SK-N-SH (cell line): ENCODE data around the gene FLAD1. TPM values are rescaled to one million over a fixed set of nuclear protein-coding genes. Genes with fewer than 3 reads are reported as not detected.
A peak's percentile ranks its signal among the peaks of the same experiment; 100 is the strongest.

Source experiments
- CTCF ChIA-PET: fragments of 300-600, 350-600 bp; formaldehyde crosslinking; extraction: SDS; loops from one replicate; lab custom pipeline; 2021; lab: Yijun Ruan, JAX
- POLR2A ChIA-PET: fragments of 350-600 bp; sonication (Branson Sonifier 250); formaldehyde crosslinking; extraction: SDS; loops from one replicate; lab custom pipeline; 2020; ENCODE audit warnings: antibody characterized with exemption, inconsistent platforms; lab: Yijun Ruan, JAX
- DNase-seq: peaks from one replicate; pipeline ENCODE4 v3.0.0; 2012
- H2AFZ ChIP-seq: fragments of 200-600 bp; sonication (generic); 2 replicates; pipeline ENCODE4 v1.8.1; 2016; ENCODE audit warnings: antibody characterized with exemption, mild to moderate bottlenecking, low read depth
- H3F3A ChIP-seq: fragments of 200-600 bp; sonication (generic); replicated peaks from 2 replicates; pipeline ENCODE3; 2016; ENCODE audit warnings: antibody characterized with exemption, mild to moderate bottlenecking; ENCODE audit not compliant: insufficient read depth
- H3K27ac ChIP-seq, 2 experiments: fragments of 200-500 bp in 1 of 2; fragments of 200-600 bp in 1 of 2; sonication (Bioruptor generic) in 1 of 2; sonication (generic), shearing (Covaris generic) in 1 of 2; 2 replicates each; pipeline versions ENCODE4 v1.5.1 to v1.6.1; 2014 to 2016; ENCODE audit warnings: low read depth in 2 of 2, inconsistent platforms in 1 of 2, low read length in 1 of 2, mild to moderate bottlenecking in 1 of 2, mixed read lengths in 1 of 2
- H3K27me3 ChIP-seq: fragments of 200-600 bp; sonication (generic), shearing (Covaris generic); 2 replicates; pipeline ENCODE4 v1.6.1; 2016; ENCODE audit warnings: mixed run types; ENCODE audit not compliant: insufficient read depth
- H3K36me3 ChIP-seq, 2 experiments: fragments of 200-500 bp in 1 of 2; fragments of 200-600 bp in 1 of 2; sonication (Bioruptor generic) in 1 of 2; sonication (generic) in 1 of 2; replicated peaks in 1 of 2; 2 replicates each; pipeline versions ENCODE3 to v1.5.1; 2014 to 2016; ENCODE audit warnings: low read length in 1 of 2, mild to moderate bottlenecking in 1 of 2; ENCODE audit not compliant: insufficient read depth in 2 of 2, control insufficient read depth in 1 of 2
- H3K4me1 ChIP-seq, 2 experiments: fragments of 200-500 bp in 1 of 2; fragments of 200-600 bp in 1 of 2; sonication (Bioruptor generic) in 1 of 2; sonication (generic), shearing (Covaris generic) in 1 of 2; 2 replicates each; pipeline versions ENCODE4 v1.5.1 to v1.6.1; 2014 to 2016; ENCODE audit warnings: low read depth in 1 of 2, low read length in 1 of 2, mixed run types in 1 of 2; ENCODE audit not compliant: insufficient read depth in 2 of 2, control insufficient read depth in 1 of 2
- H3K4me2 ChIP-seq: fragments of 200-600 bp; sonication (generic), shearing (Covaris generic); 2 replicates; pipeline ENCODE4 v1.6.1; 2017; ENCODE audit warnings: mixed run types
- H3K4me3 ChIP-seq, 2 experiments: fragments of 200-500 bp in 1 of 2; fragments of 200-600 bp in 1 of 2; sonication (Bioruptor generic) in 1 of 2; sonication (generic), shearing (Covaris generic) in 1 of 2; 2 replicates each; pipeline versions ENCODE4 v1.5.1 to v1.8.1; 2014 to 2016; ENCODE audit warnings: low read depth in 2 of 2, inconsistent platforms in 1 of 2, low read length in 1 of 2, mild to moderate bottlenecking in 1 of 2, mixed read lengths in 1 of 2, moderate library complexity in 1 of 2
- H3K79me2 ChIP-seq: fragments of 200-600 bp; sonication (generic); 2 replicates; pipeline ENCODE4 v1.8.1; 2017; ENCODE audit warnings: mild to moderate bottlenecking; ENCODE audit not compliant: insufficient read depth
- H3K9ac ChIP-seq: fragments of 200-600 bp; sonication (generic); 2 replicates; pipeline ENCODE4 v1.6.1; 2017; ENCODE audit warnings: mixed run types
- H3K9me2 ChIP-seq: fragments of 200-600 bp; sonication (generic); 2 replicates; pipeline ENCODE4 v1.6.1; 2017; ENCODE audit warnings: mixed run types
- H3K9me3 ChIP-seq: fragments of 200-600 bp; sonication (generic); 2 replicates; pipeline ENCODE4 v1.6.1; 2017; ENCODE audit warnings: mixed run types, mild to moderate bottlenecking, moderate library complexity
- H4K20me1 ChIP-seq: fragments of 200-600 bp; sonication (generic); 2 replicates; pipeline ENCODE4 v1.6.1; 2017; ENCODE audit warnings: mild to moderate bottlenecking, mixed run types; ENCODE audit not compliant: insufficient read depth
- CHD2 ChIP-seq: fragments of 150-350 bp; IDR thresholded peaks from 2 replicates; pipeline ENCODE4 v1.6.1; 2018; ENCODE audit warnings: low read length; ENCODE audit not compliant: partially characterized antibody
- ELF1 ChIP-seq: IDR thresholded peaks from 2 replicates; pipeline ENCODE4 v1.4.0; 2012
- EP300 ChIP-seq, 2 experiments: IDR thresholded peaks; 2 replicates each; pipeline versions ENCODE4 v1.4.0 to v1.6.1; 2012; ENCODE audit warnings: borderline replicate concordance in 1 of 2, low read depth in 1 of 2, low read length in 1 of 2
- EZH2phosphoT487 ChIP-seq: fragments of 200-600 bp; sonication (generic); IDR thresholded peaks from 2 replicates; pipeline ENCODE4 v1.6.1; 2017; ENCODE audit warnings: low read depth, mixed run types, mild to moderate bottlenecking, antibody characterized with exemption, moderate library complexity, borderline replicate concordance
- FOXJ3 ChIP-seq: sonication (generic); formaldehyde crosslinking; IDR thresholded peaks from 2 replicates; pipeline ENCODE4 v1.5.1; 2020; ENCODE audit warnings: mild to moderate bottlenecking, missing genetic modification reagents
- FOXM1 ChIP-seq: IDR thresholded peaks from 2 replicates; pipeline ENCODE4 v1.4.0; 2012; ENCODE audit warnings: low read depth, mild to moderate bottlenecking
- GABPA ChIP-seq: IDR thresholded peaks from 2 replicates; pipeline ENCODE4 v1.4.0; 2012; ENCODE audit warnings: low read depth, mild to moderate bottlenecking
- GATA2 ChIP-seq: sonication (generic); formaldehyde crosslinking; IDR thresholded peaks from 2 replicates; pipeline ENCODE4 v1.5.0; 2020; ENCODE audit warnings: mild to moderate bottlenecking, missing genetic modification reagents
- JUND ChIP-seq: IDR thresholded peaks from 2 replicates; pipeline ENCODE4 v1.4.0; 2012
- MEF2A ChIP-seq: IDR thresholded peaks from 2 replicates; pipeline ENCODE4 v1.4.0; 2012; ENCODE audit warnings: low read depth, borderline replicate concordance
- MXI1 ChIP-seq: IDR thresholded peaks from 2 replicates; pipeline ENCODE4 v1.6.1; 2012; ENCODE audit warnings: mild to moderate bottlenecking, low read depth, low read length, improper control_type of control experiment
- NFIC ChIP-seq: IDR thresholded peaks from 2 replicates; pipeline ENCODE4 v1.4.0; 2012; ENCODE audit warnings: borderline replicate concordance
- NRF1 ChIP-seq: IDR thresholded peaks from 2 replicates; pipeline ENCODE4 v1.6.1; 2012; ENCODE audit warnings: low read depth, mild to moderate bottlenecking, low read length
- POLR2AphosphoS5 ChIP-seq: IDR thresholded peaks from 2 replicates; pipeline ENCODE4 v1.6.1; 2012; ENCODE audit warnings: low read depth, low read length
- RAD21 ChIP-seq: IDR thresholded peaks from 2 replicates; pipeline ENCODE4 v1.6.1; 2012; ENCODE audit warnings: mild to moderate bottlenecking, low read length
- TCF12 ChIP-seq: IDR thresholded peaks from 2 replicates; pipeline ENCODE4 v1.4.0; 2012
- TEAD4 ChIP-seq: IDR thresholded peaks from 2 replicates; pipeline ENCODE4 v1.4.0; 2012; ENCODE audit warnings: mild to moderate bottlenecking, borderline replicate concordance; ENCODE audit not compliant: insufficient read depth
- WGBS: methylation state at CpG from one replicate; pipeline ENCODE4 v1.1.6; 2017; ENCODE audit warnings: low lambda C conversion rate; 5-methylcytosine and 5-hydroxymethylcytosine counted together
- polyA plus RNA-seq, 3 experiments: library from polyadenylated mRNA; depleted of rRNA; stranded (reverse); fragments of >200 nt; gene quantifications; 2 replicates each; pipeline ENCODE4 v1.2.3, GENCODE V29; 2012
- TF ChIP-seq, protein P1 (sequence below): IDR thresholded peaks from 2 replicates; pipeline ENCODE4; 2012
- TF ChIP-seq, protein P2 (sequence below): IDR thresholded peaks from 2 replicates; pipeline ENCODE4 v1.4.0; 2012; ENCODE audit warnings: low read depth, borderline replicate concordance
- TF ChIP-seq, protein P3 (sequence below): IDR thresholded peaks from 2 replicates; pipeline ENCODE4 v1.4.0; 2012; ENCODE audit warnings: low read depth
- TF ChIP-seq, protein P4 (sequence below): fragments of 150-350 bp; IDR thresholded peaks from 2 replicates; pipeline ENCODE4 v1.6.1; 2016; ENCODE audit warnings: mild to moderate bottlenecking, low read depth, low read length

The FLAD1 gene
- polyA plus RNA-seq, 1 of the 3 experiments (the other 2 are of a cell fraction) = 50.8 TPM

DNA sequence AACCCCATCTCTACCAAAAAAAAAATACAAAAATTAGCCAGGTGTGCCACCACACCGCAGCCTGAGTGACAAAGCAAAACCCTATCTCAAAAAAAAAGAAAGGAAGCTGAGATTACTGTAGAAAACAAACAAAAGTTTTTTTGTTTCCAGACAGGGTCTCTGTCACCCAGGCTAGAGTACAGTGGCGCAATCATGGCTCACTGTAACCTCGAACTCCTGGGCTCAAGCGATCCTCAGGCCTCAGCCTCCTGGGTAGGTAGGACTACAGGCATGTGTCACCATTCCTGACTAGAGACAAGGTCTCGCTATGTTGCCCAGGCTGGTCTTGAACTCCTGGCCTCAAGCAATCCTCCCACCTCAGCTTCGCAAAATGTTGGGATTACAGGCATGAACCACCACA, 18.8 kb upstream of the FLAD1 start (continued):
- TF ChIP-seq NFIC (no peak), CHD2 (no peak), GATA2 (CRISPR knock-in tag) (no peak), FOXM1 (no peak), MEF2A (no peak), JUND (no peak), TEAD4 (no peak)

DNA sequence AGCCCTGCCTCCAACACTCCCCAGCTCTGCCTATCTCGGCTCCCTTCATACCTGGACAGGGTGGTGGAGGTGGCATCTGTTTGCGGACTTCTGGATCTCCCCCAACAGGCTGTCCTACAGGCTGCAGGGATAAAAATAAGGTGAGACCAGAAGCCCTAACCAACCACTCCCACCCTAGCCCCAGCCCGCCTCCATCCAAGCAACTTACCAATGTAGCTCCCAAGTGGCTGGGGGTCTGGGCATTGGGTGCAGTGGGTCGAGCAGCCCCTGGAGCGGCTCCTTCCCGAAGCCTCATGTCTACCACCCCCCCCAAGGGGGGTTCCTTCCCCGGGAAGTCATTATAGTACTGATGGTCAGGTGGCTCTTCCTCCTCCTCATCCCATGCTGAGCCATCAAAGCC, 17.0 kb upstream of the FLAD1 start:
- H3K36me3 ChIP-seq = peaks cover 36 to 50% of the 10 kb centered on the region in 2 experiments
- POLR2A ChIA-PET = interaction anchor here (1.4 kb wide), 1 partner anchor 26 kb away, joined by 3 read pairs; no protein-coding TSS in a partner anchor
- no peak overlapping the region for H3K4me3 ChIP-seq
- TF ChIP-seq, protein P1, sequence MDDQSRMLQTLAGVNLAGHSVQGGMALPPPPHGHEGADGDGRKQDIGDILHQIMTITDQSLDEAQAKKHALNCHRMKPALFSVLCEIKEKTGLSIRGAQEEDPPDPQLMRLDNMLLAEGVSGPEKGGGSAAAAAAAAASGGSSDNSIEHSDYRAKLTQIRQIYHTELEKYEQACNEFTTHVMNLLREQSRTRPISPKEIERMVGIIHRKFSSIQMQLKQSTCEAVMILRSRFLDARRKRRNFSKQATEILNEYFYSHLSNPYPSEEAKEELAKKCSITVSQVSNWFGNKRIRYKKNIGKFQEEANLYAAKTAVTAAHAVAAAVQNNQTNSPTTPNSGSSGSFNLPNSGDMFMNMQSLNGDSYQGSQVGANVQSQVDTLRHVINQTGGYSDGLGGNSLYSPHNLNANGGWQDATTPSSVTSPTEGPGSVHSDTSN = no peak
- TF ChIP-seq NFIC = no peak
- TF ChIP-seq, protein P2, sequence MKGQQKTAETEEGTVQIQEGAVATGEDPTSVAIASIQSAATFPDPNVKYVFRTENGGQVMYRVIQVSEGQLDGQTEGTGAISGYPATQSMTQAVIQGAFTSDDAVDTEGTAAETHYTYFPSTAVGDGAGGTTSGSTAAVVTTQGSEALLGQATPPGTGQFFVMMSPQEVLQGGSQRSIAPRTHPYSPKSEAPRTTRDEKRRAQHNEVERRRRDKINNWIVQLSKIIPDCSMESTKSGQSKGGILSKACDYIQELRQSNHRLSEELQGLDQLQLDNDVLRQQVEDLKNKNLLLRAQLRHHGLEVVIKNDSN = no peak
- no peak for TF ChIP-seq EZH2phosphoT487
- no peak for TF ChIP-seq MXI1
- peaks cover 74% of the 10 kb centered on the region for H3K79me2 ChIP-seq
- DNase-seq = no peak
- H3F3A ChIP-seq = peaks cover 28% of the 10 kb centered on the region
- 88% methylated on average over 3 of the region's 7 CpGs for WGBS
- CTCF ChIA-PET = interaction anchor here (0.8 to 37.5 kb wide), 5 partner anchors 10 to 95 kb away, joined by 3 to 640 read pairs (median 5); partner anchors contain the start of genes LENEP and ZBTB7B
- no peaks in the 10 kb centered on the region for H3K27me3 ChIP-seq
- H3K4me2 ChIP-seq = 0 out of 2 replicates have a peak overlapping the region, but pooled peaks have one; percentile 29
- peaks cover 9 to 54% of the 10 kb centered on the region in 2 experiments for H3K4me1 ChIP-seq
- H2AFZ ChIP-seq = no peak overlapping the region
- H3K27ac ChIP-seq = peak overlapping the region in 1 of 2 experiments; percentile 13; a peak in 1 of 4 replicates
- H3K9ac ChIP-seq = no peak overlapping the region
- H4K20me1 ChIP-seq = peaks cover 27% of the 10 kb centered on the region
- H3K9me3 ChIP-seq = no peaks in the 10 kb centered on the region
- H3K9me2 ChIP-seq = no peaks in the 10 kb centered on the region

DNA sequence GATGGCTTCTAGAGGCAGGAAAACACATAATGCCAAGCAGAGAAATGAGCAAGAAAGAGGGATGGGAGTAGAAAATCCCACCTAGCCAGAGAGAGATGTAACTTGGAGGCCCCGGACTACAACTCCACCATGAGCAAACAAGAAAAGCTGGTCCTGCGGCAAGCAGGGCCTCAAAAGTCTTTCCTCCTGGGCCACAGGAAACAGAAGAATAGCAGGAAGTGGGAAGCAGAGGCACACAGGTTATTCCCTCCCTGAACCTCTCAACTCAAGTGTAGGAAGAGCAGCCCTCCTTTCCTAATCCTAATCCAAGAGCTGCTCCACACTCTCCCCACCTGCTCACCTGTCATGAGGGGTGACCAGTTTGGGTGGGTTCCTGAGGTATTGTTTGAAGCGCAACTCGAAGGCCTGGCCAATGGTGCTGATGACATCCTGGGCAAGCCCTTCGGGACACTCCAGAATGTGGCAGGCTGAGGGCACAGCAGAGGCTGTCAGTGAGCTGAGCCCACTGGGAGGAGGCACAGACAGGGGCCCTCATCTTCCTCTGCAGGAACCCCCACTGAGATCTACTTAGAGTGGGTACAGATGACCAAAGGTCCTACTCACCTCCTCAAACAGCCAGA, 15.7 kb upstream of the FLAD1 start:
- no peak overlapping the region for H2AFZ ChIP-seq
- peaks cover 39% of the 10 kb centered on the region for H3F3A ChIP-seq
- H3K9me2 ChIP-seq = no peaks in the 10 kb centered on the region
- no peak for DNase-seq
- H4K20me1 ChIP-seq = peaks cover 27% of the 10 kb centered on the region
- WGBS = 81% methylated on average over 2 of the region's 5 CpGs
- H3K9me3 ChIP-seq = no peaks in the 10 kb centered on the region
- H3K4me3 ChIP-seq = peak overlapping the region in 1 of 2 experiments; percentile 2; a peak in 2 of 4 replicates
- peak overlapping the region; percentile 11; the same call in 1 of the 2 replicates for H3K9ac ChIP-seq
- H3K27me3 ChIP-seq = no peaks in the 10 kb centered on the region
- peak overlapping the region; percentile 13 to 97; a peak in 3 of 4 replicates for H3K27ac ChIP-seq
- H3K4me1 ChIP-seq = peaks cover 21 to 65% of the 10 kb centered on the region in 2 experiments
- peaks cover 36 to 49% of the 10 kb centered on the region in 2 experiments for H3K36me3 ChIP-seq
- H3K79me2 ChIP-seq = peaks cover 79% of the 10 kb centered on the region
- CTCF ChIA-PET = interaction anchor here (0.7 to 37.5 kb wide), 4 partner anchors 31 to 200 kb away, joined by 3 to 640 read pairs (median 7); partner anchors contain the start of genes LENEP and ZBTB7B
- POLR2A ChIA-PET = no interaction called here
- H3K4me2 ChIP-seq = peak overlapping the region; percentile 98
- TF ChIP-seq, protein P3, sequence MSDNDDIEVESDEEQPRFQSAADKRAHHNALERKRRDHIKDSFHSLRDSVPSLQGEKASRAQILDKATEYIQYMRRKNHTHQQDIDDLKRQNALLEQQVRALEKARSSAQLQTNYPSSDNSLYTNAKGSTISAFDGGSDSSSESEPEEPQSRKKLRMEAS = no peak
- TF ChIP-seq TCF12 (no peak), TEAD4 (no peak), GABPA (no peak), ELF1 (no peak), CHD2 (no peak), POLR2AphosphoS5 (no peak), EP300 (IDR thresholded peaks at IDR 0.05; ENCODE audit: borderline replicate concordance in 1 of 2, low read depth in 1 of 2, low read length in 1 of 2) (no peak), NRF1 (no peak), EZH2phosphoT487 (no peak), RAD21 (no peak), MXI1 (no peak), FOXJ3 (CRISPR knock-in tag) (no peak)
- TF ChIP-seq, protein P4, sequence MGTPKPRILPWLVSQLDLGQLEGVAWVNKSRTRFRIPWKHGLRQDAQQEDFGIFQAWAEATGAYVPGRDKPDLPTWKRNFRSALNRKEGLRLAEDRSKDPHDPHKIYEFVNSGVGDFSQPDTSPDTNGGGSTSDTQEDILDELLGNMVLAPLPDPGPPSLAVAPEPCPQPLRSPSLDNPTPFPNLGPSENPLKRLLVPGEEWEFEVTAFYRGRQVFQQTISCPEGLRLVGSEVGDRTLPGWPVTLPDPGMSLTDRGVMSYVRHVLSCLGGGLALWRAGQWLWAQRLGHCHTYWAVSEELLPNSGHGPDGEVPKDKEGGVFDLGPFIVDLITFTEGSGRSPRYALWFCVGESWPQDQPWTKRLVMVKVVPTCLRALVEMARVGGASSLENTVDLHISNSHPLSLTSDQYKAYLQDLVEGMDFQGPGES = no peak
